Spleen (tissue), 11 donors: Measurements from ENCODE around the gene SORCS3. TPM values are rescaled to one million over a fixed set of nuclear protein-coding genes. Genes with fewer than 3 reads are reported as not detected.

ENCODE experiments used
- DNase-seq: peaks from one replicate; pipeline ENCODE4 v3.0.0-alpha.2; 2020
- H3K27ac ChIP-seq, 8 donors: fragments of 200-600 bp; sonication (generic) in 7 of 8; 1 replicate in 4 of 8; 2 replicates in 4 of 8; pipeline versions ENCODE4 v1.5.0 to v1.8.0; 2016 to 2021; ENCODE audit warnings: inconsistent platforms in 4 of 8, mild to moderate bottlenecking in 4 of 8, moderate library complexity in 1 of 8
- H3K27me3 ChIP-seq, 7 donors: fragments of 200-600 bp; sonication (generic) in 6 of 7; replicated peaks in 1 of 7; 1 replicate in 4 of 7; 2 replicates in 3 of 7; pipeline versions ENCODE4 v1.5.0 to v1.8.0; 2016 to 2021; ENCODE audit warnings: inconsistent platforms in 3 of 7, mild to moderate bottlenecking in 1 of 7
- H3K36me3 ChIP-seq, 6 donors: fragments of 200-600 bp; sonication (generic) in 5 of 6; 1 replicate in 4 of 6; 2 replicates in 2 of 6; pipeline versions ENCODE4 v1.5.0 to v1.8.0; 2016 to 2021; ENCODE audit warnings: inconsistent platforms in 2 of 6
- H3K4me1 ChIP-seq, 6 donors: fragments of 200-600 bp; sonication (generic) in 5 of 6; 1 replicate in 3 of 6; 2 replicates in 3 of 6; pipeline versions ENCODE4 v1.5.0 to v1.8.0; 2016 to 2021; ENCODE audit warnings: inconsistent platforms in 3 of 6
- H3K4me3 ChIP-seq, 8 donors: fragments of 200-600 bp; sonication (generic) in 7 of 8; 1 replicate in 4 of 8; 2 replicates in 4 of 8; pipeline versions ENCODE4 v1.5.0 to v1.8.0; 2016 to 2021; ENCODE audit warnings: inconsistent platforms in 4 of 8, mild to moderate bottlenecking in 4 of 8, moderate library complexity in 2 of 8
- H3K9me3 ChIP-seq, 8 donors: fragments of 200-600 bp; sonication (generic) in 7 of 8; 1 replicate in 4 of 8; 2 replicates in 4 of 8; pipeline versions ENCODE4 v1.5.0 to v1.8.0; 2016 to 2021; ENCODE audit warnings: inconsistent platforms in 4 of 8
- POLR2A ChIP-seq, 3 donors: fragments of 450-650 bp; IDR thresholded peaks; one replicate each; pipeline ENCODE4 v1.5.1; 2017; ENCODE audit warnings: antibody characterized with exemption in 3 of 3, mild to moderate bottlenecking in 1 of 3
- POLR2AphosphoS5 ChIP-seq, 3 donors: sonication (generic); formaldehyde crosslinking; IDR thresholded peaks; one replicate each; pipeline ENCODE4 v1.5.1; 2017; ENCODE audit warnings: antibody characterized with exemption in 3 of 3
- WGBS, 5 donors: extraction: QIAGEN DNeasy Blood & Tissue Kit in 3 of 5; methylation state at CpG; one replicate each; pipeline versions ENCODE4 v1.1.5 to v1.1.7; 2013 to 2018; 5-methylcytosine and 5-hydroxymethylcytosine counted together
- intact Hi-C: fragments of 100-400 bp; cut with DNase I; formaldehyde crosslinking; loops from one replicate; pipeline ENCODE4 v1.15.0; 2023; ENCODE audit warnings: low total_unique reads
- polyA plus RNA-seq, 3 donors: library from polyadenylated mRNA; stranded (reverse); fragments of 200-250 nt; gene quantifications; one replicate each; pipeline ENCODE4 v1.2.1, GENCODE V29; 2013
- total RNA-seq, 7 donors: library from RNA; depleted of rRNA in 3 of 7; stranded (reverse); fragments of >200 nt in 3 of 7; fragmentation: NEBNext Ultra II Directional in 4 of 7; extraction: Animal tissue kit (Norgen Biotek cat#: 25700) in 4 of 7; gene quantifications; one replicate each; pipeline versions ENCODE4 v1.1.0 to v1.2.1, GENCODE V29; 2016 to 2021
- TF ChIP-seq, protein P1 (sequence below), 11 experiments: fragments of 200-600 bp in 7 of 11; fragments of 450-650 bp in 4 of 11; sonication (generic) in 4 of 11; IDR thresholded peaks in 8 of 11; conservative IDR thresholded peaks in 3 of 11; 1 replicate in 7 of 11; 2 replicates in 4 of 11; pipeline versions ENCODE4 v1.4.0 to v1.8.0; 2016 to 2021; ENCODE audit warnings: antibody characterized with exemption in 11 of 11, inconsistent platforms in 4 of 11, mild to moderate bottlenecking in 1 of 11
- donor health status: healthy with polysubstance abuse.
- donor health status: DM: no; HTN: no; CAD: no; lungs with moderate emphysema.
- donor health status: DM: no; HTN: no; CAD: no.
- donor health status: Bipolar disorder and iron deficiency.
- donor health status: healthy.
- donor health status: DM: no; HTN: no; CAD: no.
- donor health status: DM: yes; HTN: yes; CAD: no.

Gene SORCS3
- total and polyA plus RNA-seq, 10 donors, result 0.03 to 0.06 TPM; not detected in 8

DNA sequence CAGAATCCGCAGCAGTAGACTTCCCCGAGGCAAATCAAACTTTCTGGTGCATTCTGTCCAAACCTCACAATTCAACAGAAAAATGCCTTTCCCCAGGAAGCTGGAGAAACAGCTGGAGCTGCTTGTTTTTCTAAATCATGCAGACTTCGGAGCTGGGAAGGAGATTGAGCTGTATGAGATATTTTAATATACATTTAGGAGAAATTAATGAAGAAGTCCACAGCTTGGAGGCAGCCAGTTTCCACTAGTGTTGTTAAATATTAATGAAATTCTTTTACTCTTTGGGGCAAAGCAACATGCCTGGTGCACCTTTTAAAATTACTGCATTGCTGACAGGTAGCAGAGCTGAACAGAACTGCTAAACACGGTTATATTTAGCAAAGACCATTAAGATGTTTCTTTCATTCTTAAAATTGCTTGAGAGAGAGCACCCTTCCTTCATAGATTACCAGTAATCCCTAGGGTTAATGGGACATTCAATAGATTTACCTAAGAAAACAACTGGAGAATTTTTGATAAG is 566.4 kb downstream of the SORCS3 start:
- no peak for DNase-seq
- Histone ChIP-seq H3K27me3 (no peaks in the 10 kb centered on the region), H3K4me1 (no peaks in the 10 kb centered on the region), H3K36me3 (no peaks in the 10 kb centered on the region), H3K4me3 (no peak overlapping the region), H3K9me3 (no peaks in the 10 kb centered on the region), H3K27ac (no peak overlapping the region)
- WGBS, 5 donors, result 46 to 71% (median 63%) methylated on average over 4 of the region's 4 CpGs
- intact Hi-C loops, result no loop called here
- no peak for TF ChIP-seq POLR2AphosphoS5 (IDR thresholded peaks at IDR 0.05)
- TF ChIP-seq POLR2A (IDR thresholded peaks at IDR 0.05), result no peak
- TF ChIP-seq, protein P1, sequence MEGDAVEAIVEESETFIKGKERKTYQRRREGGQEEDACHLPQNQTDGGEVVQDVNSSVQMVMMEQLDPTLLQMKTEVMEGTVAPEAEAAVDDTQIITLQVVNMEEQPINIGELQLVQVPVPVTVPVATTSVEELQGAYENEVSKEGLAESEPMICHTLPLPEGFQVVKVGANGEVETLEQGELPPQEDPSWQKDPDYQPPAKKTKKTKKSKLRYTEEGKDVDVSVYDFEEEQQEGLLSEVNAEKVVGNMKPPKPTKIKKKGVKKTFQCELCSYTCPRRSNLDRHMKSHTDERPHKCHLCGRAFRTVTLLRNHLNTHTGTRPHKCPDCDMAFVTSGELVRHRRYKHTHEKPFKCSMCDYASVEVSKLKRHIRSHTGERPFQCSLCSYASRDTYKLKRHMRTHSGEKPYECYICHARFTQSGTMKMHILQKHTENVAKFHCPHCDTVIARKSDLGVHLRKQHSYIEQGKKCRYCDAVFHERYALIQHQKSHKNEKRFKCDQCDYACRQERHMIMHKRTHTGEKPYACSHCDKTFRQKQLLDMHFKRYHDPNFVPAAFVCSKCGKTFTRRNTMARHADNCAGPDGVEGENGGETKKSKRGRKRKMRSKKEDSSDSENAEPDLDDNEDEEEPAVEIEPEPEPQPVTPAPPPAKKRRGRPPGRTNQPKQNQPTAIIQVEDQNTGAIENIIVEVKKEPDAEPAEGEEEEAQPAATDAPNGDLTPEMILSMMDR (IDR thresholded peaks at IDR 0.05 in 8 of 11, conservative IDR thresholded peaks at IDR 0.05 in 3 of 11), result no peak

DNA sequence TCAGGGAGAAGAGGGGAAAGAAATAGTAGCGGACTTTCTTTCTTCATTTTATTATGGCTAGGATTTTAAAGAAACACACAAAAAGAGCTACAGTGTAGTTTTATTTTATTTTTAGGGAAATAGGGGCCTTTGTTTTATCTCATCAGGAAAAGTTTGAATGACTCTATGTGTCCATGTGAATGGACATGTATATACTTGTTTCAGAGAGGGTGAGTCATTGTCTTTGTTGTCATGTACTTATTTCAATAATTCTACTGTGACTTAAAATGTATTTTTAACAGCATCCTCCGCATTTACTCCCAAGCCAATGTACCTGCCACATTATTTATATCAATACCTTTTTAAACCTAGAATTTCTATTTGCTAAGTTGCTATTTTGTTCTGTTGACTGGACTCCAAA is 569.5 kb downstream of the SORCS3 start:
- WGBS, 5 donors, result 84 to 93% (median 91%) methylated on average over 2 of the region's 2 CpGs
- no peaks in the 10 kb centered on the region for H3K4me1 ChIP-seq
- H3K27ac ChIP-seq, result no peak overlapping the region
- no peak for DNase-seq
- no peaks in the 10 kb centered on the region for H3K9me3 ChIP-seq
- H3K36me3 ChIP-seq, result no peaks in the 10 kb centered on the region
- intact Hi-C loops, result no loop called here
- no peak overlapping the region for H3K4me3 ChIP-seq
- H3K27me3 ChIP-seq, result no peaks in the 10 kb centered on the region
- TF ChIP-seq, protein P1 (IDR thresholded peaks at IDR 0.05 in 8 of 11, conservative IDR thresholded peaks at IDR 0.05 in 3 of 11), result no peak
- TF ChIP-seq POLR2A (IDR thresholded peaks at IDR 0.05) (no peak), POLR2AphosphoS5 (IDR thresholded peaks at IDR 0.05) (no peak)

DNA sequence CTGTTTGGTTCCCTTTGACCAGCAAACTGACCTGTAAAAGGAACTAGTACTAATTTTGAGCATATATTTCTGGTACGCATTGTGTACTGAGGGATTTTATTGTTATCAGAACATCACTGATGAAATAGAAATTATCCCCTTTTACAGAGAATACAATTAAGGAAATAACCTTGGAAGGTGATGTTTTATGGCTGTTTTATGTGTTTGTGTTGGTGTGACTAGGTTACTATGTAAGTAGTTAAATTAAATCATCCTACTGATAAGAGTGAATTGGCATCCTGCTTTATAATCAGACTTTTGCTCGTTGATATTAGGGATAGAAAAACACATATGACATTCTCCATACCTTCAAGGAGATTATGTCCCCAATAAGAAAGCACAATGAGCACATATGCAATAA is 596.6 kb downstream of the SORCS3 start:
- Histone ChIP-seq H3K9me3 (peaks cover 0 to 36% (median 25%) of the 10 kb centered on the region in 8 donors), H3K36me3 (no peaks in the 10 kb centered on the region), H3K4me1 (no peaks in the 10 kb centered on the region), H3K27me3 (no peaks in the 10 kb centered on the region), H3K27ac (no peak overlapping the region), H3K4me3 (no peak overlapping the region)
- WGBS, 5 donors, result 71 to 83% (median 75%) methylated on average over 2 of the region's 2 CpGs
- DNase-seq, result no peak
- intact Hi-C loops, result no loop called here
- TF ChIP-seq POLR2A (IDR thresholded peaks at IDR 0.05) (no peak), POLR2AphosphoS5 (IDR thresholded peaks at IDR 0.05) (no peak)
- TF ChIP-seq, protein P1 (IDR thresholded peaks at IDR 0.05 in 8 of 11, conservative IDR thresholded peaks at IDR 0.05 in 3 of 11), result no peak

DNA sequence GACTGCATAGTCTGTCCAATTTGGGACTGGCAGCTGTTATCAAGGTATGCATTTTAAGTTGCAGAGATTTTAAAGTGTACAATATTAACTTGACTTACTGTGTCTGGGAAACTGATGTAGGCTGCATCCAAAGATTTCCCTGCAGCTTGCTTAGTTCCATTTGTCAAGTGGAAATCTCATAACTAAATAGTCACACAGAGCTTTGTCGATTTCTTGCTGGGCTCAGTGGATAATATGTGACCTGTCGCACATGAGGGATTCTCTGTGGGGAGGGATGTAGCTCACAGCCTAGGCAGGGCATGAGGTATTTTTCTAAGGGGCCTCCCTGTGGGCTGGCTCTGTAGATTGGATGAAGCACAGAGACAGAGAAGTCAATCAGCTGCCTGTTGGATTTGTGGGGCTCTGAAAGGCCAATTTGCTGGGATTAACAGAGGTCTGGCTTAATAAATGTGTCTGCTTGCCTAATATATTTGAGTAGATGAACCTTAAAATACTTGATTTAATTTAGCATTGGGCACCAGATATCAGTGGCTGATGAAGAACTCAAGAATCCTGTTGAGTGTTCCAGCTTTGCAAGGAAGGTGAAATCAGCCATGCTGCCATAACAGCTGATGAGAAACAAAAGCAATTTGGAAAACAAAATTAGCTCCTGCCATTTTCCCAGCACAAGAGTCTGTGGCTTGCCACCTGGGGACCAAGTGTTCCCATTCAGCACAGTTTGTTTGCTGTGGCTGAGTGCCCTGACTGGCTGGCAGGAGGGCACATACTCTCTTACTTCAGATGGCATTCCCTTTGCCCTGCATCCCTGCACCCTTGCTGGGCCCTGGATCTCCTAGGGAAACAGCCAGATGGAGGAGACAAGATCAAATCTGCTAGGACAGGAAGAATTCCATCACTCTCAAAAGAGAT is 598.5 kb downstream of the SORCS3 start:
- H3K27ac ChIP-seq, result no peak overlapping the region
- H3K4me1 ChIP-seq, result no peaks in the 10 kb centered on the region
- TF ChIP-seq, protein P1 (IDR thresholded peaks at IDR 0.05 in 8 of 11, conservative IDR thresholded peaks at IDR 0.05 in 3 of 11), result no peak
- TF ChIP-seq POLR2A (IDR thresholded peaks at IDR 0.05), result no peak
- no peak for TF ChIP-seq POLR2AphosphoS5 (IDR thresholded peaks at IDR 0.05)
- no peaks in the 10 kb centered on the region for H3K27me3 ChIP-seq
- H3K9me3 ChIP-seq, result peaks cover 0 to 21% (median 9%) of the 10 kb centered on the region in 8 donors
- intact Hi-C loops, result no loop called here
- no peak overlapping the region for H3K4me3 ChIP-seq
- no peaks in the 10 kb centered on the region for H3K36me3 ChIP-seq
- no peak for DNase-seq
- 82 to 94% (median 85%) methylated on average over 2 of the region's 2 CpGs for WGBS, 5 donors
